ENCODE data around the gene BOC. TPM values are rescaled to one million over a fixed set of nuclear protein-coding genes. Genes with fewer than 3 reads are reported as not detected.

Gene BOC
- total and polyA plus RNA-seq, 2 donors (not counting 3 experiments of a cell fraction or from before 2014, with no cell fraction given) = 0.07 TPM; not detected in 1

DNA sequence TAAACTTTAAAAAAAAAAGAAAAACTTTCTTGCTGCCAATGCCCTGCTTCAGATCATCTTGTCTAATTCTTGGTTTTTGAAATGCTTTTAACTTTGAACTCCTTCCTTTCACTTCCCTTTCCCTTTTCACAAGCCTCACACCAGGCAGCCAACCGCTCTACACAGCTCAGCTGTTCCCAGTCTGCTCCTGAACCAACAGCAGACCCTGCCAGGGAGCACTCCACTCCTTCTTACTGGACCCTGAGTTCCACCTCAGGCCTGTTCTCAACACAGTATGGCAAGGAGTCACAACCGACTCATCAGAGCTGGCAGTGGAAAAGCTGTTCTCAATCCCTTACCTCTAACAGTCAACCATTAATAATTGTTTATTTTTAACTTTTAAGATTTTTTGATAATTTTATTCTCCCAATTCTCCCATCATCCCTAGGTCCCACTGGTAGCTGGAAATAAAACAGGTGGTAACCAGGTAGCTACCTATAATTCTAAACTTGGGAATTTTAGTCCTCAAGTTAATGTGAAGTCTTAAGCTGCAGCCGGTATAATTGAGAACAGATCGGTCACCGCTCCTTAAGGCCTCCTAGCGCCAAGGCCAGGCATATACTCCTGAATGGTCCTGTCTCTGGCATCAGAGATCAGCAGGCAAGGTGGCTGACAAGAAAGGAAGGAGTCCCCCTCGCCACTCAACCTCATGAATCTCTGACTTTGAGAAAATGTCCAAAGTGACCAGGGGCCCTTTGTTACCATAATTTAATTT is 43.9 kb downstream of the BOC start:
- BruUV-seq (replicated peaks) = no TSS peak
- Histone ChIP-seq H3K4me3 (replicated peaks in 1 of 3; ENCODE audit: insufficient read depth in 1 of 3, low read depth in 1 of 3, low read length in 3 of 3) (no peak overlapping the region), H3K36me3 (ENCODE audit: control insufficient read depth in 2 of 2, extremely low read depth in 1 of 2, insufficient read depth in 2 of 2, low read length in 2 of 2) (no peaks in the 10 kb centered on the region), H3K27me3 (ENCODE audit: control insufficient read depth in 2 of 2, insufficient read depth in 2 of 2, low read length in 2 of 2) (peaks cover 0 to 2% of the 10 kb centered on the region in 2 experiments), H3K4me1 (ENCODE audit: control insufficient read depth, extremely low read depth, insufficient read depth, low read length) (no peaks in the 10 kb centered on the region), H2AFZ (ENCODE audit: low read depth, low read length) (no peak overlapping the region), H3K4me2 (ENCODE audit: insufficient read depth, low read length) (no peak overlapping the region), H3K79me2 (ENCODE audit: control insufficient read depth, insufficient read depth, low read length) (no peaks in the 10 kb centered on the region), H3K9me1 (replicated peaks; ENCODE audit: control insufficient read depth, extremely low read depth, insufficient read depth, low read length) (no peaks in the 10 kb centered on the region), H3K9ac (replicated peaks; ENCODE audit: extremely low read depth, insufficient read depth, low read length) (no peak overlapping the region), H4K20me1 (replicated peaks; ENCODE audit: control insufficient read depth, extremely low read depth, insufficient read depth, low read length) (no peaks in the 10 kb centered on the region), H3K27ac (ENCODE audit: insufficient read depth, low read depth, low read length) (no peak overlapping the region), H3K9me3 (replicated peaks; ENCODE audit: control insufficient read depth, insufficient read depth, low read length) (no peaks in the 10 kb centered on the region)
- no peak for TF ChIP-seq POLR2A (IDR thresholded peaks at IDR 0.05; ENCODE audit: low read depth, low read length)
- no peak for TF ChIP-seq POLR2AphosphoS5 (IDR thresholded peaks at IDR 0.05; ENCODE audit: insufficient read depth, low read depth, low read length)
- TF ChIP-seq FOS (IDR thresholded peaks at IDR 0.05; ENCODE audit: borderline replicate concordance, insufficient read depth, low read length) = no peak
- TF ChIP-seq MYC (IDR thresholded peaks at IDR 0.05; ENCODE audit: low read depth, low read length) = no peak
- TF ChIP-seq JUN (IDR thresholded peaks at IDR 0.05; ENCODE audit: borderline replicate concordance, insufficient read depth, insufficient read length, low read depth) = no peak
- TF ChIP-seq GATA2 (IDR thresholded peaks at IDR 0.05; ENCODE audit: insufficient read depth, insufficient read length, low read depth, low read length) = no peak
- ChIA-PET POLR2A (no interaction called here), CTCF (interaction anchor here (1.1 to 1.8 kb wide), 3 partner anchors 18 to 50 kb away, joined by 3 to 6 read pairs (median 3); no protein-coding TSS in a partner anchor)
- dilution Hi-C loops (cut with MboI; ENCODE audit: extremely low pct_ligation_motif_present, low sequenced_read_pairs) (no loop called here), intact Hi-C loops (cut with micrococcal nuclease) (no loop called here)
- DNase-seq (ENCODE audit: low read depth, low spot score) (no peak), FAIRE-seq (no peak)

Data from endothelial cell of umbilical vein (primary cell).